Endothelial cell of umbilical vein (primary cell): ENCODE data around the gene BORCS6.

Source experiments
- JUN ChIP-seq: IDR thresholded peaks from 2 replicates; pipeline ENCODE4 v1.6.1; 2011; ENCODE audit warnings: borderline replicate concordance, low read depth; ENCODE audit not compliant: insufficient read length, insufficient read depth
- MYC ChIP-seq: IDR thresholded peaks from one replicate; pipeline ENCODE4 v1.6.1; 2011; ENCODE audit warnings: mild to moderate bottlenecking, low read depth, low read length
- POLR2A ChIP-seq: IDR thresholded peaks from 2 replicates; pipeline ENCODE4 v1.6.1; 2012; ENCODE audit warnings: low read depth, mild to moderate bottlenecking, control low read depth, low read length
- POLR2AphosphoS5 ChIP-seq: IDR thresholded peaks from 2 replicates; pipeline ENCODE4 v1.6.1; 2012; ENCODE audit warnings: low read depth, mild to moderate bottlenecking, control low read depth, low read length, moderate library complexity; ENCODE audit not compliant: insufficient read depth
- TF ChIP-seq, protein P1 (sequence below), 2 donors: IDR thresholded peaks; 1 replicate in 1 of 2; 2 replicates in 1 of 2; pipeline ENCODE4 v1.5.1; 2011; ENCODE audit warnings: low read length in 2 of 2, mild to moderate bottlenecking in 2 of 2, moderate library complexity in 2 of 2, control low read depth in 1 of 2, inconsistent platforms in 1 of 2, low read depth in 1 of 2; ENCODE audit not compliant: insufficient read depth in 1 of 2; ENCODE audit errors: extremely low read depth in 1 of 2

DNA sequence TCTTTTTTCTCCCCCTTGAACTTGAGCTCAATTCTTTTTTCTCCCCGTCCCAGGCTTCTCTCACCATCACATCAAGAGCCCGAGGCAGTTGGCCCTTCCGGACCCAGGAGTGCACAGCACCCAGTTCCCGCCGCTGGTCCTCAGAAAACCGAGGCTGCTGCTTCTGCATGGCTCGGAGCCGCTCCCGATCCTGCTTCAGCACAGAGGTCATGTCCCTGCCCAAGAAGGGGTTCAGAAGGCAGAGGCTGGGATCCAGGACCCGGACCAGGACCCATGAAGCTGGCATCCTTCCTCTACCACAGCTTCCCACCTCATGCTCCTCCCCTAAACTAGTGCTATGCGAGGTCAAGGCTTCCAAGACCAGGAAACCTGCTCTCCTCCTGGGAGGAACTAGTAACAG, 48.2 kb downstream of the BORCS6 start:
- TF ChIP-seq, protein P1, sequence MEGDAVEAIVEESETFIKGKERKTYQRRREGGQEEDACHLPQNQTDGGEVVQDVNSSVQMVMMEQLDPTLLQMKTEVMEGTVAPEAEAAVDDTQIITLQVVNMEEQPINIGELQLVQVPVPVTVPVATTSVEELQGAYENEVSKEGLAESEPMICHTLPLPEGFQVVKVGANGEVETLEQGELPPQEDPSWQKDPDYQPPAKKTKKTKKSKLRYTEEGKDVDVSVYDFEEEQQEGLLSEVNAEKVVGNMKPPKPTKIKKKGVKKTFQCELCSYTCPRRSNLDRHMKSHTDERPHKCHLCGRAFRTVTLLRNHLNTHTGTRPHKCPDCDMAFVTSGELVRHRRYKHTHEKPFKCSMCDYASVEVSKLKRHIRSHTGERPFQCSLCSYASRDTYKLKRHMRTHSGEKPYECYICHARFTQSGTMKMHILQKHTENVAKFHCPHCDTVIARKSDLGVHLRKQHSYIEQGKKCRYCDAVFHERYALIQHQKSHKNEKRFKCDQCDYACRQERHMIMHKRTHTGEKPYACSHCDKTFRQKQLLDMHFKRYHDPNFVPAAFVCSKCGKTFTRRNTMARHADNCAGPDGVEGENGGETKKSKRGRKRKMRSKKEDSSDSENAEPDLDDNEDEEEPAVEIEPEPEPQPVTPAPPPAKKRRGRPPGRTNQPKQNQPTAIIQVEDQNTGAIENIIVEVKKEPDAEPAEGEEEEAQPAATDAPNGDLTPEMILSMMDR (IDR thresholded peaks at IDR 0.05; ENCODE audit: extremely low read depth in 1 of 2, insufficient read depth in 1 of 2, low read depth in 1 of 2, low read length in 2 of 2), result no peak
- TF ChIP-seq POLR2AphosphoS5, result no peak
- TF ChIP-seq POLR2A, result no peak
- no peak for TF ChIP-seq MYC
- no peak for TF ChIP-seq JUN
